ENCODE results near the gene HES4.
"Not testable (repeated sequence)": the region's sequence is repeated elsewhere in the genome, so short reads cannot be mapped to it uniquely, and the experiment has no call there.

Gene HES4

DNA sequence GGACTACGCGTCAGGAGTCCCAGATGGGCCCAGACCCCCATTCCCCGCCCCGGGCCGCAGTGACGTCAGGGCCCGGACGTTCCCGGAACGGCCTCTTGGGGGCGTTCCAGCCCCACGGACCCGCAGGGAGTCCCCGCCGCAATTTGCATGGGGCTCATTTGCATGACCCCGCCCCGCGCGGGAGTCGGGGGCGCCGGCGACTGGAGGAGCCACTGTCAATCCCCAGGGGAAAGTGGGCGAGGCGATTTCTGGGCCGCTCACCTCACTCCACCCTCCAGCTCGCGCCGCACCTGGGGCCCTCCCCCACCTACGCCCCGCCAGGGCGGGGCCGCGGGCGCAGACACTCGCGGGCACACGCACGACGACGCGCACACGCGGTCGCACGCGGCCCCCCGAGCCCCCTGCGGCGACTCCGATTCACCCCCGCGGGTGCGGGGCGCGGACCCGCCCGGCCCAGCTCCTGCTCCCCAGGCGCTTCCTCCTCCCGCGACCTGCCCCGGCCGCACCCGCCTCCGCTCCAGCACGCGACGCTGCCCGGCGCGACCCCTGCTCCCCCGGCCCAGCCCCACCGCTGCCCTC, 33.2 kb upstream of the HES4 start:
- Histone ChIP-seq H3K4me3 (ENCODE audit: low read length in 2 of 2) (peak overlapping the region in 1 of 2 donors; percentile 67), H3K9ac (ENCODE audit: low read length in 2 of 2) (no peak overlapping the region), H3K36me3 (ENCODE audit: control insufficient read depth in 2 of 2, insufficient read depth in 2 of 2, low read length in 2 of 2) (no peaks in the 10 kb centered on the region), H3K27ac (ENCODE audit: low read length) (no peak overlapping the region), H3K27me3 (ENCODE audit: control insufficient read depth in 1 of 2, insufficient read depth in 2 of 2, low read length in 2 of 2) (peaks cover 7 to 22% of the 10 kb centered on the region in 2 donors), H3K4me1 (ENCODE audit: control insufficient read depth, insufficient read depth, low read length) (peaks cover 16% of the 10 kb centered on the region), H3K9me3 (ENCODE audit: control insufficient read depth in 2 of 2, low read length in 2 of 2) (no peaks in the 10 kb centered on the region)

GRCh38 chr1:1032424-1032823, 32.5 kb upstream of the HES4 start:
- H3K27me3 ChIP-seq (ENCODE audit: control insufficient read depth in 1 of 2, insufficient read depth in 2 of 2, low read length in 2 of 2) = peaks cover 6 to 22% of the 10 kb centered on the region in 2 donors
- no peak overlapping the region for H3K27ac ChIP-seq (ENCODE audit: low read length)
- no peak overlapping the region for H3K9ac ChIP-seq (ENCODE audit: low read length in 2 of 2)
- no peaks in the 10 kb centered on the region for H3K9me3 ChIP-seq (ENCODE audit: control insufficient read depth in 2 of 2, low read length in 2 of 2)
- no peak overlapping the region for H3K4me3 ChIP-seq (ENCODE audit: low read length in 2 of 2)
- no peaks in the 10 kb centered on the region for H3K36me3 ChIP-seq (ENCODE audit: control insufficient read depth in 2 of 2, insufficient read depth in 2 of 2, low read length in 2 of 2)
- H3K4me1 ChIP-seq (ENCODE audit: control insufficient read depth, insufficient read depth, low read length) = peaks cover 16% of the 10 kb centered on the region

- Histone ChIP-seq H3K27me3 (ENCODE audit: control insufficient read depth in 1 of 2, insufficient read depth in 2 of 2, low read length in 2 of 2) (peaks cover 6 to 22% of the 10 kb centered on the region in 2 donors), H3K36me3 (ENCODE audit: control insufficient read depth in 2 of 2, insufficient read depth in 2 of 2, low read length in 2 of 2) (no peaks in the 10 kb centered on the region), H3K9ac (ENCODE audit: low read length in 2 of 2) (no peak overlapping the region), H3K27ac (ENCODE audit: low read length) (no peak overlapping the region), H3K9me3 (ENCODE audit: control insufficient read depth in 2 of 2, low read length in 2 of 2) (no peaks in the 10 kb centered on the region), H3K4me3 (ENCODE audit: low read length in 2 of 2) (no peak overlapping the region), H3K4me1 (ENCODE audit: control insufficient read depth, insufficient read depth, low read length) (peaks cover 16% of the 10 kb centered on the region)
Measured at GRCh38 chr1:1031659-1032235, 31.9 kb upstream of the HES4 start.

DNA sequence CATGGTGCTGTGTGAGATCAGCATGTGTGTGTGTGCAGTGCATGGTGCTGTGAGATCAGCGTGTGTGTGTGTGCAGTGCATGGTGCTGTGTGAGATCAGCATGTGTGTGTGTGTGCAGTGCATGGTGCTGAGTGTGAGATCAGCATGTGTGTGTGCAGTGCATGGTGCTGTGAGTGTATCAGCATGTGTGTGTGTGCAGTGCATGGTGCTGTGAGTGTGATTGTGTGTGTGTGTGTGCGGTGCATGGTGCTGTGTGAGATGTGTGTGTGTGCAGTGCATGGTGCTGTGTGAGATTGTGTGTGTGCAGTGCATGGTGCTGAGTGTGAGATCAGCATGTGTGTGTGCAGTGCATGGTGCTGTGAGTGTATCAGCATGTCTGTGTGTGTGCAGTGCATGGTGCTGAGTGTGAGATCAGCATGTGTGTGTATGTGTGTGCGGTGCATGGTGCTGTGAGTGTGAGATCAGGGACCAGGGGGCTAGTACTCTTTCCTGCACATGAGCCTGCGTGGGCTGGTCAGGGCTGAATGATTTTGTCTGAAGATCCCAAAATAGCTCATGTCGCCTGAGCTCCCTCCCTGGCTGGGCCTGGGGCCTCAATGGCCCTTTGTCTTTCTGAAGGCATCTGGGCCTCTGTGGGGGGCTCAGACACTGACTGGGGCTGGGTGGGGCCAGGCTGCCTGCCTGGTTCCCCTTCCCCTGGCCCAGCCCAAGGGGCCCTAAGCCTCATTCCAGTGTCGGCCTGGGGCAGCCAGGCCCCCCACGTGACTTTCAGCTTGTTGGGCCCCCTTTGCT, 31.2 kb upstream of the HES4 start:
- not testable (repeated sequence) for H3K9ac ChIP-seq (ENCODE audit: low read length in 2 of 2); H3K9me3 ChIP-seq (ENCODE audit: control insufficient read depth in 2 of 2, low read length in 2 of 2); H3K27ac ChIP-seq (ENCODE audit: low read length); H3K36me3 ChIP-seq (ENCODE audit: control insufficient read depth in 2 of 2, insufficient read depth in 2 of 2, low read length in 2 of 2); H3K4me3 ChIP-seq (ENCODE audit: low read length in 2 of 2)
- peaks cover 6 to 22% of the 10 kb centered on the region in 2 donors for H3K27me3 ChIP-seq (ENCODE audit: control insufficient read depth in 1 of 2, insufficient read depth in 2 of 2, low read length in 2 of 2)
- peaks cover 16% of the 10 kb centered on the region for H3K4me1 ChIP-seq (ENCODE audit: control insufficient read depth, insufficient read depth, low read length)

- no peaks in the 10 kb centered on the region for H3K9me3 ChIP-seq (ENCODE audit: control insufficient read depth in 2 of 2, low read length in 2 of 2)
- H3K4me1 ChIP-seq (ENCODE audit: control insufficient read depth, insufficient read depth, low read length) = peaks cover 4% of the 10 kb centered on the region
- no peaks in the 10 kb centered on the region for H3K36me3 ChIP-seq (ENCODE audit: control insufficient read depth in 2 of 2, insufficient read depth in 2 of 2, low read length in 2 of 2)
Measured at GRCh38 chr1:1027791-1028190, 27.9 kb upstream of the HES4 start.

GRCh38 chr1:1026599-1027413, 26.9 kb upstream of the HES4 start:
- no peak overlapping the region for H3K9ac ChIP-seq (ENCODE audit: low read length in 2 of 2)
- H3K27me3 ChIP-seq (ENCODE audit: control insufficient read depth in 1 of 2, insufficient read depth in 2 of 2, low read length in 2 of 2) = peaks cover 0 to 2% of the 10 kb centered on the region in 2 donors
- H3K4me1 ChIP-seq (ENCODE audit: control insufficient read depth, insufficient read depth, low read length) = no peaks in the 10 kb centered on the region
- H3K27ac ChIP-seq (ENCODE audit: low read length) = no peak overlapping the region
- no peaks in the 10 kb centered on the region for H3K9me3 ChIP-seq (ENCODE audit: control insufficient read depth in 2 of 2, low read length in 2 of 2)
- no peak overlapping the region for H3K4me3 ChIP-seq (ENCODE audit: low read length in 2 of 2)
- H3K36me3 ChIP-seq (ENCODE audit: control insufficient read depth in 2 of 2, insufficient read depth in 2 of 2, low read length in 2 of 2) = no peaks in the 10 kb centered on the region

More at GRCh38 chr1:1027791-1028190, 27.9 kb upstream of the HES4 start:
- Histone ChIP-seq H3K9ac (ENCODE audit: low read length in 2 of 2) (no peak overlapping the region), H3K27me3 (ENCODE audit: control insufficient read depth in 1 of 2, insufficient read depth in 2 of 2, low read length in 2 of 2) (peaks cover 6% of the 10 kb centered on the region in 2 donors), H3K27ac (ENCODE audit: low read length) (no peak overlapping the region), H3K4me3 (ENCODE audit: low read length in 2 of 2) (no peak overlapping the region)

DNA sequence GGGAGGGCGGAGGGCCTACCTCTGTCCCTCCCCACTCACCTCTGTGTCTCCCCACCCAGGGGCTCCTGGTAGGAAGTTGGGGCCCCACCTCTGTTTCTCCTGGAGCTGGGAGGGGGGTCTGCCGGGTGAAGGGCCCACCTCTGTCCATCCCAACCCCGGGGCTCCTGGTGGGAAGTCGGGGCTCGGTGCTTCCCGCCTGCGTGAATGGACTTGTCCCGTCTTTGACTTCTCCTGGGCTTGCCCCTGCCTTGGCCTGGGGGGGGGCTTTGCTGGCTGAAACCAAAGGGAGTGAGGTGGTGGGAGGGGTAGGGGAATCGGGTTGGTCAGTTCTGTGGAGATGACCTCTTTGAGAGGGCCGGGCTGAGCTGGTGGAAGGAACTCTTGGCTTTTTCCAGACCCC, 25.8 kb upstream of the HES4 start:
- peaks cover 8% of the 10 kb centered on the region for H3K4me1 ChIP-seq (ENCODE audit: control insufficient read depth, insufficient read depth, low read length)
- H3K4me3 ChIP-seq (ENCODE audit: low read length in 2 of 2) = no peak overlapping the region
- no peak overlapping the region for H3K27ac ChIP-seq (ENCODE audit: low read length)
- H3K36me3 ChIP-seq (ENCODE audit: control insufficient read depth in 2 of 2, insufficient read depth in 2 of 2, low read length in 2 of 2) = no peaks in the 10 kb centered on the region
- H3K27me3 ChIP-seq (ENCODE audit: control insufficient read depth in 1 of 2, insufficient read depth in 2 of 2, low read length in 2 of 2) = no peaks in the 10 kb centered on the region
- H3K9ac ChIP-seq (ENCODE audit: low read length in 2 of 2) = no peak overlapping the region
- no peaks in the 10 kb centered on the region for H3K9me3 ChIP-seq (ENCODE audit: control insufficient read depth in 2 of 2, low read length in 2 of 2)

- Histone ChIP-seq H3K36me3 (ENCODE audit: control insufficient read depth in 2 of 2, insufficient read depth in 2 of 2, low read length in 2 of 2) (no peaks in the 10 kb centered on the region), H3K9me3 (ENCODE audit: control insufficient read depth in 2 of 2, low read length in 2 of 2) (no peaks in the 10 kb centered on the region), H3K4me1 (ENCODE audit: control insufficient read depth, insufficient read depth, low read length) (peaks cover 8% of the 10 kb centered on the region)
Measured at GRCh38 chr1:1024771-1025699, 25.1 kb upstream of the HES4 start.

DNA sequence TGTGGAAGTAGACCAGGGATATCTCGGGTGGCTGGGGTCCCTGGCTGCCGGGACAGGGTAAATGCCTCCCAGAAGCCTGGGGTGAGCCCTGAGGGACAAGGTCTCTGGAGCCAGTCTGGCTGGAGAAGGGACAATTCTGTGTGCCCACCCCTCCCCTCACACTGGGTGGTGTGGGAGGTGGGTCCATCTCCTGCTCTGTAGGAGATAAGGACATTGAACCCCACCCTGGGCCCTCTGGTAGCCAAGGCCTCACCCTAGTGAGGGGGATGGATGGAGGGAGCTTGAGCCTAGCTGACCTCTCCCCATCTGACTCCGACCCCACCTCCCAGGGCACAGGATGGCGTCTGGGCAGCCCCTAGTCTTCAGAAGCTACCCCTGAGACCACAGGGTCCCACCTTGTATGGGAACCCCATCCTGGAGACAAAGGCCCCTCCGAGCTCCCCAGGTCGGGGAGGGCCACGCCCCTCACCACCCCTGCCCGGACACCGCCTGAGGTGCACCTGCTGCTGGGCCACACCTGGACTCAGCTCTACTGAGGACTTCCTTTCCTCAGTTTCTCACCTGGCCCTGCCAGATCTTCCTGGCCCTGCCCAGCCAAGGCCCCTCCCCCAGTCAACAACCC, 24.4 kb upstream of the HES4 start:
- Histone ChIP-seq H3K27ac (ENCODE audit: low read length) (no peak overlapping the region), H3K4me3 (ENCODE audit: low read length in 2 of 2) (no peak overlapping the region), H3K27me3 (ENCODE audit: control insufficient read depth in 1 of 2, insufficient read depth in 2 of 2, low read length in 2 of 2) (no peaks in the 10 kb centered on the region), H3K9me3 (ENCODE audit: control insufficient read depth in 2 of 2, low read length in 2 of 2) (no peaks in the 10 kb centered on the region), H3K9ac (ENCODE audit: low read length in 2 of 2) (no peak overlapping the region), H3K36me3 (ENCODE audit: control insufficient read depth in 2 of 2, insufficient read depth in 2 of 2, low read length in 2 of 2) (no peaks in the 10 kb centered on the region), H3K4me1 (ENCODE audit: control insufficient read depth, insufficient read depth, low read length) (peaks cover 8% of the 10 kb centered on the region)

More at GRCh38 chr1:1024771-1025699, 25.1 kb upstream of the HES4 start:
- no peak overlapping the region for H3K9ac ChIP-seq (ENCODE audit: low read length in 2 of 2)
- no peaks in the 10 kb centered on the region for H3K27me3 ChIP-seq (ENCODE audit: control insufficient read depth in 1 of 2, insufficient read depth in 2 of 2, low read length in 2 of 2)
- H3K4me3 ChIP-seq (ENCODE audit: low read length in 2 of 2) = no peak overlapping the region
- no peak overlapping the region for H3K27ac ChIP-seq (ENCODE audit: low read length)

Measured in stomach smooth muscle (tissue), 2 donors.